Dendritic cell treated with granulocyte-macrophage colony-stimulating factor and Interleukin-4, amounts not matched to agents 40 ng/mL and 50 ng/mL, for 4 days (primary cell): Measurements from ENCODE around the gene GRIK4.

Source experiments
- H3K27ac Mint-ChIP-seq: one replicate; pipeline ENCODE4 v1.8.0; 2022; ENCODE audit warnings: mild to moderate bottlenecking, mixed read lengths
- H3K27me3 Mint-ChIP-seq: one replicate; pipeline ENCODE4 v1.8.0; 2022; ENCODE audit warnings: mild to moderate bottlenecking, mixed read lengths
- H3K36me3 Mint-ChIP-seq: one replicate; pipeline ENCODE4 v1.8.0; 2022; ENCODE audit warnings: low read depth, mixed read lengths
- H3K4me1 Mint-ChIP-seq: one replicate; pipeline ENCODE4 v1.8.0; 2022; ENCODE audit warnings: low read depth, mixed read lengths
- H3K4me3 Mint-ChIP-seq: one replicate; pipeline ENCODE4 v1.8.0; 2022; ENCODE audit warnings: mild to moderate bottlenecking, moderate library complexity, mixed read lengths
- H3K9me3 Mint-ChIP-seq: one replicate; pipeline ENCODE4 v1.8.0; 2022; ENCODE audit warnings: mixed read lengths
- intact Hi-C: fragments of 100-400 bp; cut with micrococcal nuclease; formaldehyde crosslinking; loops from one replicate; pipeline ENCODE4 v1.15.0; 2022

Gene GRIK4

DNA sequence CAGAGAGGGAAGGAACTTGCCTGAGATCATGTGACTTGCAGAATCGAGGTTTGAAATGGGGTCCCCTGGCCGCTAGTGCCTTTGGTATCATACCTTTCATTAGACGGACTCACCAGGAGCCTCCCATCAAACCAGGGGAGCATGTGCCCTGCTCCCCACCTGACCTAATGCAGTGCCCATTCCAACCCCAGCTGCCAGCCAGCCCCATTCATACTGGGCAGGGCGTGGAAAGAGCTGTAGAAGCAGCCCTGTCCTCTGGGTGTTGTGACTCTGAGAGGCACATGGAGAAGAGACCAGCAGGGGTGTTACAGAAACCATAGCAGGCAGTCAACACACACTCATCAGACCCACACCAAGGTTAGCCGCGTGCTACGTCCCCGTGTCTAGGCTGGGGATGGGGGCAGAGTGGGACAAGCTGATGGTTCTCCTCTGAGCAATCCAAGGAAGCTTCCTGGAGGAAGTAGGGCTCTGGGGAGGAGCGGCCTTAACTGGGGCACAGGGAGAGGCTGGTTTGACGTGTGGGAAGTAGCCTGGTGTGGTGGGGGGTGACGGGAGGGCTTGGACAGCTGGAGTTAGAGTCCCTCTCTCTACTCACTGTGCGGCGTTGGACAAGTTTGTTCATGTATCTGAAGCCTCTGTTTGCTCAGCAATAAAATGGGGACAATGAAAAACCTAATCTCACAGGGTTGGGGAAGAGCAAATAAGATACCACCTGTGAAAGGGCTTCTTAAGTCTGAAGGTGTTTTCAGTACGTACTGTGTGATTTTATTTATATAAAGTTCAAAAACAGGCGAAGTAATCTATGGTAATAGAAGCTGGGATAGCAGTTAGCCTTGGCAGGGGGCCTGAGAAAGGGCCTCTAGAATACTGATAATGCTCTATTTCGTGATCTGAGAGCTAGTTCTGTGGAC lies 14.0 kb downstream of the GRIK4 start:
- intact Hi-C loops = no loop called here
- H3K27me3 Mint-ChIP-seq = peaks cover 22% of the 10 kb centered on the region
- no peaks in the 10 kb centered on the region for H3K36me3 Mint-ChIP-seq
- no peak overlapping the region for H3K27ac Mint-ChIP-seq
- no peak overlapping the region for H3K4me3 Mint-ChIP-seq
- H3K4me1 Mint-ChIP-seq = no peaks in the 10 kb centered on the region
- no peaks in the 10 kb centered on the region for H3K9me3 Mint-ChIP-seq

DNA sequence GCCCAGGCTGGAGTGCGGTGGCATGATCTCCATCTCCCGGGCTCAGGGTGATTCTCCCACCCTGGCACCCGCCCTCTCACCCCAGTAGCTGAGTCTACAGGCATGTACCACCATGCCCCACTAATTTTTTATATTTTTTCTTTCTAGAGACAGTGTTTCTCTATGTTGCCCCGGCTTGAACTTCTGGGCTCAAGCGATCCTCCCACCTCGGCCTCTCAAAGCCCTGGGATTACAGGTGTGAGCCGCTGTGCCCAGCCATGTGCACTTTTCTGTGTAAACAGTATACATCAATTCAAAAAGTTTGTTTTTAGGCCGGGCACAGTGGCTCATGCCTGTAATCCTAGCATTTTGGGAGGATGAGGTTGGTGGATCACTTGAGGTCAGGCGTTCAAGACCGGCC lies 14.7 kb downstream of the GRIK4 start:
- Mint-ChIP-seq H3K27ac (no peak overlapping the region), H3K4me3 (no peak overlapping the region), H3K36me3 (no peaks in the 10 kb centered on the region), H3K27me3 (peaks cover 22% of the 10 kb centered on the region), H3K9me3 (no peaks in the 10 kb centered on the region), H3K4me1 (no peaks in the 10 kb centered on the region)
- intact Hi-C loops = no loop called here

GRCh38 chr11:120527111-120527761 lies 15.7 kb downstream of the GRIK4 start:
- peaks cover 18% of the 10 kb centered on the region for H3K27me3 Mint-ChIP-seq
- no peak overlapping the region for H3K27ac Mint-ChIP-seq
- no peaks in the 10 kb centered on the region for H3K4me1 Mint-ChIP-seq
- no peaks in the 10 kb centered on the region for H3K9me3 Mint-ChIP-seq
- no peaks in the 10 kb centered on the region for H3K36me3 Mint-ChIP-seq
- no peak overlapping the region for H3K4me3 Mint-ChIP-seq
- intact Hi-C loops = no loop called here

DNA sequence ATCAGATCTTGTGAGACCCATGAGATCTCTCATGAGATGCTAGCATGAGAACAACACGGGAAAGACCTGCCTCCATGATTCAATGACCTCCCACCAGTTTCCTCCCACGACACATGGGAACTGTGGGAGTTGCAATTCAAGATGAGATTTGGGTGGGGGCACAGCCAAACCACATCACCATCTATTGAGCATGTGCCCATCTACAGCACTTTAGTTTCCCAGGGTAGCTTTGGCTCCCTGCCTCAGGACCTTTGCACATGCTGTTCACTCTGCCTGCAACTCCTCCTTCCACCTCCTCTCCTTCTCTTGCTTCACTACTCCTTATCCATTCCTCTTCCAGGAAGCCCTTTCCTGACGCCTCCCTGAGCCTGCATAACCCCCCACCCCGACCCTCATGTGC lies 17.2 kb downstream of the GRIK4 start:
- Mint-ChIP-seq H3K27ac (no peak overlapping the region), H3K27me3 (peaks cover 9% of the 10 kb centered on the region), H3K9me3 (no peaks in the 10 kb centered on the region)

DNA sequence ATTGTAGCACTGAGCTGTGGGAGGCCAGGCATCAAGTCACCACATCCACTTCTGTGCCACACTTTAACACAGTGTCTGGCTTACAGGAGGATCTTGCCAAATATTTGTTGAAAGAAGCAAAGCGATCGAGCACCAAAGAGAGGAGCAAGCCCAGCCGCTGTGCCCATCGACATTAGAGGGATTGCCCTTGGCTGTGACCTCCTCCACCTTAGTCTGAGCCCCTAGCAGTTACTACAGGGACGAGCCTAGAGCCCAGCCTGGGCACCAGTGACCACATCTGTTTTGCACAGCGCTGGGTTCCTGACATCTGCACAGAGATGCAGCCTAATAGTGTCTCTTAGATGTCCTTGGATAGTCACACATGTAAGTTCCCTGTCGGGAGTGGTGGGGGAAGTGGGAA lies 17.7 kb downstream of the GRIK4 start:
- Mint-ChIP-seq H3K4me3 (no peak overlapping the region), H3K36me3 (no peaks in the 10 kb centered on the region), H3K27ac (no peak overlapping the region), H3K4me1 (no peaks in the 10 kb centered on the region), H3K9me3 (no peaks in the 10 kb centered on the region), H3K27me3 (peaks cover 9% of the 10 kb centered on the region)
- intact Hi-C loops = no loop called here

More for the DNA sequence above, 17.2 kb downstream of the GRIK4 start:
- intact Hi-C loops = no loop called here
- Mint-ChIP-seq H3K4me1 (no peaks in the 10 kb centered on the region), H3K4me3 (no peak overlapping the region), H3K36me3 (no peaks in the 10 kb centered on the region)

DNA sequence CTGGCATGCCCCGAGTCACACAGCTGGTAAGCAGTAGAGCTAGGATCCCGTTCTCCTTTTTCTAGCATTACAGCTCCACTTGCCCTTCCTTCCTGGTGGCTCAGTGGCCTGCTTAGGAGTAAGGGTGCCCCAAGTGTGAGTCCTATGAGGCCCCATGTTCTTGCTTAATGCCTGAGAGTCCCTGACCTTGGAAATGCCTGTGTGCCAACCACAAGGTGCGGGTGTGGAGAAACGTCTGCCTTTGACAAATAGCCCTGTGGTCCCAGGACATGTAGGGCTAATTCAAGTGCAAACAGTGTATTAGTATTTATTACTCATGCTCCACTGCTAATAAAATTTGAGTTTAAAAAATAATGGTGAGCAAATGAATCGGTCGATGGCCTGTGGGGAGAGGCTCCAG lies 18.4 kb downstream of the GRIK4 start:
- intact Hi-C loops = no loop called here
- Mint-ChIP-seq H3K27me3 (peaks cover 13% of the 10 kb centered on the region), H3K27ac (no peak overlapping the region), H3K9me3 (no peaks in the 10 kb centered on the region), H3K36me3 (no peaks in the 10 kb centered on the region), H3K4me1 (no peaks in the 10 kb centered on the region), H3K4me3 (no peak overlapping the region)

GRCh38 chr11:120532082-120532831 lies 20.7 kb downstream of the GRIK4 start:
- intact Hi-C loops = no loop called here
- no peaks in the 10 kb centered on the region for H3K9me3 Mint-ChIP-seq
- no peak overlapping the region for H3K4me3 Mint-ChIP-seq
- peaks cover 9% of the 10 kb centered on the region for H3K27me3 Mint-ChIP-seq
- H3K4me1 Mint-ChIP-seq = no peaks in the 10 kb centered on the region
- no peaks in the 10 kb centered on the region for H3K36me3 Mint-ChIP-seq
- H3K27ac Mint-ChIP-seq = no peak overlapping the region

DNA sequence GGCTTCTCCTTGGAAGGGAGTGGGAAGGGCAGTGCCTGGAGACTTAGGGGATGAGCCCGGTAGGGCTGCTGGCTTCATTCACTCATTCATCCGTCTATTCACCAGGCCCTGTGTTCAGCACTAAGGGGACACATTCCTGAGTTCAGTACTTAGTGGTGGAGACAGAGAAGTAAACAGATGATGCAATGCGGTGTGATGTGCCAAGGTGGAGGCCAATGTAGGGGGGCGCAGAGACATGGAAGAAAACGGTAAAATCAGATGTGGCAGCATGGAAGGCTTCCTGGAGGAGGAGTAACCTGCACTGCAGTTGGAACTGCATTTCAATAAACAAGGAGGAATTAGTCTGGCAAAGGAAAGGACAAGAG lies 21.3 kb downstream of the GRIK4 start:
- Mint-ChIP-seq H3K27ac (no peak overlapping the region), H3K27me3 (peaks cover 9% of the 10 kb centered on the region), H3K9me3 (no peaks in the 10 kb centered on the region), H3K4me1 (no peaks in the 10 kb centered on the region), H3K36me3 (no peaks in the 10 kb centered on the region), H3K4me3 (no peak overlapping the region)
- intact Hi-C loops = no loop called here

DNA sequence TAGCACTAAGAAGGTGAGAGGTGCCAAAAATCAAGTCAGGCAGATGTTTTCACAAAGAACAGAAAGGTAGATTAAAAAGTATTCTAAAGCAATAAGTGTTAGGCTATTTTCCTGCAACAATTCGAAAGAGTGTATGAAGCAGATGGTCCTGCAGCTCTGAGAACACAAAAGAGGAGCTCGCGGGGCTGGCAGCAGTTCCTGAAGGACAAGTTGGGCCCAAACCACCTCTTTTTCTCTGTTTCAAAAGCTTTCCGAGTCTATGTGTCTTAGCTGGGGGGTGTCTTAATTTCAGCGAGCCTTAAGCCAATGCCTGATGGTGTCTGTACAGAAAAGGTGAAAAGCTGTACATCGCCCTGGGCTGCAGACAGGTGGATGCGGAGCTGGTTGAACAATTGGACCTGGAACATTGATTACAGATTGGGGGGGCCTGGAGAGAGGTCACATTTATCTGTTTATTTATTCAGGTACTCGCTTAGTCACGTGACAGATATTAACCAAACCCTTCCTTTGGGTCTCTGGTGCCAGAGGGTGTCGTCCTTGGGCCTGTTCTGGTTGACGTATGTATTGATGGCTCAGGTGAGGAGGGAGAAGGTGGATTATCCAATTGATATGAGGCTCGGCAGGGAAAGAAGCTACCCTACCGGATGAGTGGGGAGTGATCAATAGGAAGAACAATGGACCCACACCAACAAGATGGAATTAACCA lies 24.7 kb downstream of the GRIK4 start:
- Mint-ChIP-seq H3K4me3 (no peak overlapping the region), H3K4me1 (no peaks in the 10 kb centered on the region), H3K36me3 (no peaks in the 10 kb centered on the region), H3K27ac (no peak overlapping the region), H3K9me3 (no peaks in the 10 kb centered on the region), H3K27me3 (peaks cover 6% of the 10 kb centered on the region)
- intact Hi-C loops = no loop called here

DNA sequence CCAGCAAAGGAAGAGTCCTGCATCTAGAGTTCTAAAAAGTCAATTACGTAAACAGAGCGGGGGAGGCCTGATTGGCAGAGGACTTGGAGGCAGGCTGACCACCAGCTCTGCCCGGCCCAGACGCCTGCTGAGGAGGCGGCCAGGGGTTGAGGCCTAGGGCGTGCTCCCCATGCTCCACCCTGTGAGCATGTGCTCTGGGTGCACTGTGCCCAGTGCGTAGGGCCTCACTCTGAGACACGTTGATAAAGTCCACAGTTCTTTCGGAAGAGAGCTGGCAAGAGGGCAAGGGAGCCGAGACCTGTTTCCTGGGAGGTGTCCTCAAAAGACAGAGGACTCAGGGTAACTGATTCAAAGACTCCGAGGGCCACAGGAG lies 25.2 kb downstream of the GRIK4 start:
- Mint-ChIP-seq H3K9me3 (no peaks in the 10 kb centered on the region), H3K27ac (no peak overlapping the region), H3K27me3 (peaks cover 6% of the 10 kb centered on the region), H3K36me3 (no peaks in the 10 kb centered on the region), H3K4me1 (no peaks in the 10 kb centered on the region), H3K4me3 (no peak overlapping the region)
- intact Hi-C loops = no loop called here

- intact Hi-C loops = no loop called here
- H3K4me3 Mint-ChIP-seq = no peak overlapping the region
- H3K36me3 Mint-ChIP-seq = no peaks in the 10 kb centered on the region
- no peaks in the 10 kb centered on the region for H3K4me1 Mint-ChIP-seq
- H3K9me3 Mint-ChIP-seq = no peaks in the 10 kb centered on the region
- peaks cover 5% of the 10 kb centered on the region for H3K27me3 Mint-ChIP-seq
- no peak overlapping the region for H3K27ac Mint-ChIP-seq
Observed at GRCh38 chr11:120537996-120538395, 26.4 kb downstream of the GRIK4 start.

GRCh38 chr11:120538707-120539106 lies 27.2 kb downstream of the GRIK4 start:
- H3K27me3 Mint-ChIP-seq = peaks cover 5% of the 10 kb centered on the region
- H3K9me3 Mint-ChIP-seq = no peaks in the 10 kb centered on the region
- H3K27ac Mint-ChIP-seq = no peak overlapping the region
- intact Hi-C loops = no loop called here
- H3K36me3 Mint-ChIP-seq = no peaks in the 10 kb centered on the region
- no peaks in the 10 kb centered on the region for H3K4me1 Mint-ChIP-seq
- H3K4me3 Mint-ChIP-seq = no peak overlapping the region

DNA sequence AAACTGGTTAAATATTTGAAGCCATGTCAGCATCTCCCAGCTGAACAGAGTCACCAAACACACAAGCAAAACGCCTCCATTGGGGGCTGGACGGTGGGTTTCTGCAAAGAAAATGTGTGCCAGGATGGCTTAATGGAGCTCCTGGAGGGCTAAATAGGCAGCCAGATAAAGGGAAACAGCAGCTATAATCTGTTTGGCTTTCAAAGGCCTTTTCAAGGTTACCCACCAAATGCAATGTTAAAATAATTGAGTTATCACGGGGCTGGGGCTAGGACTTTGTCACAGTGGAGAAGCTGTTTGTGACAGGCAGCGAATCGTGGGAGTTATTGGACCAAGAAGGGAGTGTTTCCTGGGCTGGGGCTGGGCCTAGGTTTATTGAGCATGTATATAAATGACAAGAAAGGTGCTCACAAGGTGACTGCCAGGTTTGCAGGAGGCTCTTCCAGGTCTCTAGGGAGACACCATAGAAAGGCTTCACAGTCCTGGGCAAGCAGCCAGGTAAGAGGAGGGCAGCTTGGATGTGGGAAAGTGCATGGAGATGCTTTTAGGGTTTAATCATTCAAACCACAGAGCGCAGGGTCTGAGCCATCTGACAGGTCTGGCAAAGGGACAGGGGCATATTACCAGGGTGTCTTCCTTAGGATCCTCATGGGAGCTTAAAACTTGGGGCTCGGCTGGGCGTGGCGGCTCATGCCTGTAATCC lies 28.3 kb downstream of the GRIK4 start:
- H3K27ac Mint-ChIP-seq = no peak overlapping the region
- no peaks in the 10 kb centered on the region for H3K4me1 Mint-ChIP-seq
- intact Hi-C loops = no loop called here
- no peaks in the 10 kb centered on the region for H3K9me3 Mint-ChIP-seq
- no peak overlapping the region for H3K4me3 Mint-ChIP-seq
- H3K27me3 Mint-ChIP-seq = peaks cover 3% of the 10 kb centered on the region
- H3K36me3 Mint-ChIP-seq = no peaks in the 10 kb centered on the region
